H1 (cell line): ENCODE data around the gene GPSM1. TPM values are rescaled to one million over a fixed set of nuclear protein-coding genes. Genes with fewer than 3 reads are reported as not detected.

Source experiments
- BRCA1 ChIP-seq: IDR thresholded peaks from 2 replicates; pipeline ENCODE4 v1.6.1; 2012; ENCODE audit warnings: low read depth, low read length, improper control_type of control experiment
- CTBP2 ChIP-seq: IDR thresholded peaks from 2 replicates; pipeline ENCODE4 v1.7.0; 2011; ENCODE audit warnings: borderline replicate concordance, mild to moderate bottlenecking, moderate library complexity, mixed read lengths, low read length; ENCODE audit not compliant: insufficient read depth, insufficient read length
- EGR1 ChIP-seq: IDR thresholded peaks from 2 replicates; pipeline ENCODE4 v1.6.1; 2011; ENCODE audit warnings: low read depth, low read length, borderline replicate concordance
- EP300 ChIP-seq, 2 experiments: IDR thresholded peaks; 1 replicate in 1 of 2; 2 replicates in 1 of 2; pipeline ENCODE4 v1.6.1; 2011 to 2012; ENCODE audit warnings: low read depth in 2 of 2, low read length in 2 of 2, mild to moderate bottlenecking in 2 of 2, borderline replicate concordance in 1 of 2, inconsistent platforms in 1 of 2, moderate library complexity in 1 of 2
- polyA plus RNA-seq, 7 experiments: library from polyadenylated mRNA; depleted of rRNA in 3 of 7; stranded (reverse) in 5 of 7; unstranded in 2 of 7; fragments of >200 nt in 5 of 7; fragments of 200-250 nt in 2 of 7; gene quantifications; 1 replicate in 5 of 7; 2 replicates in 1 of 7; 4 replicates in 1 of 7; pipeline versions ENCODE4 v1.2.1 to v1.2.3, GENCODE V29; 2011 to 2013; ENCODE audit warnings: missing spikeins in 2 of 7, mixed read lengths in 2 of 7
- total RNA-seq: library from RNA; stranded (reverse); fragmentation: NEBNext Ultra II Directional; extraction: Animal tissue kit (Norgen Biotek cat#: 25700); gene quantifications from 2 replicates; pipeline ENCODE4 v1.2.1, GENCODE V29; 2021

The GPSM1 gene
- total and polyA plus RNA-seq, 2 of the 8 experiments (the other 6 are each of a cell fraction or from before 2014, with no cell fraction given): 12.8 to 18.0 TPM

GRCh38 chr9:136400038-136400834 lies 72.9 kb downstream of the GPSM1 start, which contains the start of gene SNAPC4 (continued):
- peak in 1 of 2 experiments; percentile 37; a peak in 1 of 3 replicates for TF ChIP-seq EP300 (IDR thresholded peaks at IDR 0.05; ENCODE audit: borderline replicate concordance in 1 of 2, low read depth in 2 of 2, low read length in 2 of 2)
- no peak for TF ChIP-seq CTBP2
- TF ChIP-seq BRCA1: no peak
- peak; percentile 9; the same call in 1 of the 2 replicates for TF ChIP-seq EGR1
